GM12891 (cell line): Measurements from ENCODE around the gene KCTD21.
A peak's percentile ranks its signal among the peaks of the same experiment; 100 is the strongest.

Experiments used
- DNase-seq: peaks from one replicate; pipeline ENCODE4 v3.0.0; 2011; ENCODE audit warnings: low spot score; ENCODE audit not compliant: insufficient read length
- FAIRE-seq: peaks from 2 replicates; lab custom pipeline; 2011; peaks lifted over from hg19 to GRCh38; lab: Jason Lieb, UNC
- PAX5 ChIP-seq: IDR thresholded peaks from 2 replicates; pipeline ENCODE4 v1.6.1; 2011; ENCODE audit warnings: low read length, moderate library complexity, mild to moderate bottlenecking; ENCODE audit not compliant: insufficient read depth, severe bottlenecking
- POLR2A ChIP-seq: IDR thresholded peaks from 2 replicates; pipeline ENCODE4 v1.6.1; 2011; ENCODE audit warnings: low read depth, low read length, control low read depth
- POLR2AphosphoS5 ChIP-seq: IDR thresholded peaks from 2 replicates; pipeline ENCODE4 v1.6.1; 2011; ENCODE audit warnings: low read depth, low read length, control low read depth
- POU2F2 ChIP-seq: IDR thresholded peaks from 2 replicates; pipeline ENCODE4 v1.6.1; 2011; ENCODE audit warnings: low read depth, mild to moderate bottlenecking, control low read depth, low read length, moderate library complexity
- SPI1 ChIP-seq: IDR thresholded peaks from 2 replicates; pipeline ENCODE4 v1.6.1; 2011; ENCODE audit warnings: low read depth, low read length, control low read depth
- TAF1 ChIP-seq: IDR thresholded peaks from 2 replicates; pipeline ENCODE4 v1.6.1; 2011; ENCODE audit warnings: low read depth, low read length, control low read depth

Gene KCTD21

GRCh38 chr11:78192223-78192719 is 3.8 kb upstream of the KCTD21 start:
- TF ChIP-seq PAX5, result no peak
- no peak for TF ChIP-seq TAF1
- TF ChIP-seq POU2F2, result no peak
- TF ChIP-seq POLR2A, result no peak
- TF ChIP-seq POLR2AphosphoS5, result no peak
- no peak for TF ChIP-seq SPI1
- no peak for DNase-seq
- peak; percentile 80 for FAIRE-seq

DNA sequence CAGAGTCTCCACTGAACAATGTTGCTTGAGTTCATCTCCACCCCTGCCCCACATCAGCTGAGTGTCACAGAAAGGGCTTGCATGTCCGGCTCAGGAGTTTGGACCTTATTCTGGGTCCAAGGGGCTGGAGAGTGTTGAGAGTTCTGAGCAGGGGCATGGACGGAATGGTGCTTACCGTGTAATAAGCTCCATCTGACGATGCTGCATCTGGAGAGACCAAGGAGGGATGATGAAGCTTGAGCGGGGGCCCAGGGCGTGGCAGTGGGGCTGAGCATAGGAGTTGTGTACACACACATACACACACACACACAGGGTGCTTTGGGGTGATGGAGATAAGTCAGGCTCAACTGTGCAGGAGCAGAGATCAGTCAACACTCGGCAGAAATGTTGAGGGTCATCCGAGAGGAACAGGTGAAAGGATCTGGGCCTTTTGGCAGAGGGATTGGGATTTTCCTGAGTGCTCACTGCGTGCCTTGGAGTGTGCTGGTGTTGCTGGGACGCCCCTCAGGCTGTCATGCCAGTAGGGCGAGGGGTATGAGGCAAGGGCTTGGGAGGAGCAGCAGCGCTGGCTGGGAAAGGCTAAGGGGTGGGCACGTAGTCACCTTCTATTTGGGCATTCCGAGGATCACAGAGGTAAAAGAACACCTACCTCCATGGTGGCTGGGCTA is 2.6 kb upstream of the KCTD21 start:
- TF ChIP-seq POLR2A (no peak), SPI1 (no peak), PAX5 (no peak), POLR2AphosphoS5 (no peak), POU2F2 (no peak), TAF1 (no peak)

DNA sequence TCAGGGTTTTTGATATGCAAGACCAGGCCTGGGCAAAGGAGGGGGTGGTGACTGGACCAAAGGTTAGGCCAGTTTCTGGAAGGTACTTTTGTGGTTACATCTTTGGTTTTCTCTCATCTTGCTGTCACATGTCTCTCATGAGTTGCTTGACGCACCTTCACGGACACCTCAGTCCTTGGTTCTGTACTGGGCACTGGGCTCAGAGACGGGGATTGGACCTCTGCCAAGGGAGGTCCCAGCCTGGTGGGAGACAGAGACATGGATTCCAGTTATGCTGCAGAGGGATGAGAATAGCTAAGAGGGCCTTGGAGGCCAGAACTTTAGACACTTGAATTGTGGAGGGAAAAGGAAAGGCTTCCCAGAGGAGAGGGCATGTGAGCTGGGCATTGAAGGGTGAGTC is 1.9 kb upstream of the KCTD21 start:
- TF ChIP-seq POLR2AphosphoS5 (no peak), TAF1 (no peak), SPI1 (no peak), PAX5 (no peak), POLR2A (no peak), POU2F2 (no peak)
- no peak for DNase-seq
- FAIRE-seq, result no peak

More for the DNA sequence above, 2.6 kb upstream of the KCTD21 start:
- FAIRE-seq (no peak), DNase-seq (no peak)

GRCh38 chr11:78189851-78190250 is 1.4 kb upstream of the KCTD21 start:
- TF ChIP-seq TAF1 (no peak), POLR2A (no peak), POLR2AphosphoS5 (no peak), POU2F2 (no peak), PAX5 (no peak), SPI1 (no peak)
- DNase-seq, result no peak
- FAIRE-seq, result no peak

- TF ChIP-seq POLR2AphosphoS5 (no peak), PAX5 (no peak), POU2F2 (no peak), SPI1 (no peak), TAF1 (no peak), POLR2A (no peak)
- FAIRE-seq, result no peak
- DNase-seq, result no peak
These were observed 823 bp upstream of the KCTD21 start for GRCh38 chr11:78189174-78189724.

GRCh38 chr11:78187366-78188285 is 800 bp downstream of the KCTD21 start:
- FAIRE-seq, result no peak
- peak; percentile 43 for DNase-seq
- TF ChIP-seq POLR2AphosphoS5 (no peak), POU2F2 (no peak), TAF1 (no peak), SPI1 (no peak), PAX5 (no peak), POLR2A (no peak)

DNA sequence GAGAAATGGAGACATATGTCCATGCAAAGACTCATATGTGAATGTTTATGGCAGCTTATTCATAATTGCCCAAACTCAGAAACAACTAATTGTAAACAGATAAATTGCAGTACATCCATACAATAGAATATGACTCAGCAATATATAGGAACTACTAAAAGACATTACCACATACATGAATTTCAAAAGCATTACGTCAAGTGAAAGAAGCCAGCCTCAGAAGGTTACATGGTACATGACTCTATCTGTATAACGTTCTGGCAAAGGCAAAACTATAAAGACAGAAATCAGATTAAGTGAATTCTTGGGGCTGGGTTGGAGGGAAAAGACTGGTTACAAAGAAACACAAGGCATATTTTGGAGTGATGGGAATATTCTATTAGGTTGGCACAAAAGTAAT is 7.2 kb downstream of the KCTD21 start:
- FAIRE-seq, result no peak
- no peak for DNase-seq
- no peak for TF ChIP-seq SPI1
- TF ChIP-seq PAX5, result no peak
- no peak for TF ChIP-seq POLR2A
- no peak for TF ChIP-seq POU2F2
- TF ChIP-seq POLR2AphosphoS5, result no peak
- TF ChIP-seq TAF1, result no peak

- FAIRE-seq (no peak), DNase-seq (no peak)
- TF ChIP-seq POU2F2, result no peak
These were observed 7.7 kb downstream of the KCTD21 start for GRCh38 chr11:78180751-78181150.

GRCh38 chr11:78179459-78180071 is 8.9 kb downstream of the KCTD21 start:
- no peak for FAIRE-seq
- DNase-seq, result no peak
- TF ChIP-seq POLR2AphosphoS5 (no peak), POU2F2 (no peak), PAX5 (no peak), SPI1 (no peak), TAF1 (no peak), POLR2A (no peak)
